BJ (cell line): ENCODE data around the gene RBPJ. TPM values are rescaled to one million over a fixed set of nuclear protein-coding genes. Genes with fewer than 3 reads are reported as not detected.

Experiments used
- CTCF ChIA-PET: fragments of 350-600 bp; formaldehyde crosslinking; extraction: SDS; loops from one replicate; lab custom pipeline; 2021; ENCODE audit warnings: antibody characterized with exemption, inconsistent platforms; lab: Yijun Ruan, JAX
- POLR2A ChIA-PET: fragments of 300-600 bp; sonication (Branson Sonifier 250); formaldehyde crosslinking; extraction: SDS; loops from one replicate; lab custom pipeline; 2021; ENCODE audit warnings: antibody characterized with exemption; lab: Charles Lee
- DNase-seq: peaks from one replicate; pipeline ENCODE4 v3.0.0-alpha.2; 2011; ENCODE audit warnings: low read depth
- H3K27me3 ChIP-seq: 2 replicates; pipeline ENCODE4 v1.6.0; 2011; ENCODE audit warnings: low read length; ENCODE audit not compliant: control insufficient read depth, insufficient read depth
- H3K36me3 ChIP-seq: 2 replicates; pipeline ENCODE4 v1.5.1; 2011; ENCODE audit warnings: low read length; ENCODE audit not compliant: control insufficient read depth, insufficient read depth
- H3K4me3 ChIP-seq: 2 replicates; pipeline ENCODE4 v1.5.1; 2011; ENCODE audit warnings: low read depth, mild to moderate bottlenecking, control low read depth, low read length
- CTCF ChIP-seq: IDR thresholded peaks from 2 replicates; pipeline ENCODE4 v1.5.1; 2011; ENCODE audit warnings: low read depth, mild to moderate bottlenecking, control low read depth, inconsistent platforms, low read length, moderate library complexity; ENCODE audit not compliant: insufficient read depth
- polyA plus RNA-seq: library from polyadenylated mRNA; depleted of rRNA; stranded (reverse); fragments of >200 nt; gene quantifications from 2 replicates; pipeline ENCODE4 v1.2.3, GENCODE V29; 2011

The RBPJ gene
- polyA plus RNA-seq, 1 experiment, result 31.6 TPM

GRCh38 chr4:26432419-26432818, 111.6 kb downstream of the RBPJ start:
- H3K4me3 ChIP-seq, result no peak overlapping the region
- peaks cover 4% of the 10 kb centered on the region for H3K36me3 ChIP-seq
- DNase-seq, result no peak
- TF ChIP-seq CTCF, result no peak
- no peaks in the 10 kb centered on the region for H3K27me3 ChIP-seq
- CTCF ChIA-PET, result interaction anchor here (0.6 to 1.0 kb wide), 4 partner anchors 17 to 444 kb away, joined by 3 to 4 read pairs (median 4); no protein-coding TSS in a partner anchor
- POLR2A ChIA-PET, result no interaction called here

- POLR2A ChIA-PET, result no interaction called here
- no peak for TF ChIP-seq CTCF
- H3K27me3 ChIP-seq, result no peaks in the 10 kb centered on the region
- DNase-seq, result no peak
- CTCF ChIA-PET, result interaction anchor here (0.9 to 1.9 kb wide), 3 partner anchors 24 to 445 kb away, joined by 3 to 4 read pairs (median 4); no protein-coding TSS in a partner anchor
- H3K36me3 ChIP-seq, result peaks cover 6% of the 10 kb centered on the region
- H3K4me3 ChIP-seq, result no peak overlapping the region
These were observed 112.7 kb downstream of the RBPJ start for GRCh38 chr4:26433556-26433955.

GRCh38 chr4:26434030-26434639, 113.3 kb downstream of the RBPJ start:
- ChIA-PET CTCF (interaction anchor here (1.2 to 1.9 kb wide), 2 partner anchors 23 to 287 kb away, joined by 3 to 4 read pairs; no protein-coding TSS in a partner anchor), POLR2A (no interaction called here)
- no peak for DNase-seq
- TF ChIP-seq CTCF, result no peak
- no peak overlapping the region for H3K4me3 ChIP-seq
- H3K36me3 ChIP-seq, result peaks cover 6% of the 10 kb centered on the region
- no peaks in the 10 kb centered on the region for H3K27me3 ChIP-seq

GRCh38 chr4:26441102-26441501, 120.3 kb downstream of the RBPJ start:
- POLR2A ChIA-PET, result no interaction called here
- Histone ChIP-seq H3K36me3 (0 out of 2 replicates have a peak, but pooled peaks cover 1% of the 10 kb centered on the region), H3K27me3 (no peaks in the 10 kb centered on the region), H3K4me3 (no peak overlapping the region)
- CTCF ChIA-PET, result no interaction called here
- DNase-seq, result no peak
- no peak for TF ChIP-seq CTCF

- ChIA-PET POLR2A (no interaction called here), CTCF (no interaction called here)
- TF ChIP-seq CTCF, result no peak
- 0 out of 2 replicates have a peak, but pooled peaks cover 1% of the 10 kb centered on the region for H3K36me3 ChIP-seq
- no peaks in the 10 kb centered on the region for H3K27me3 ChIP-seq
- DNase-seq, result no peak
- H3K4me3 ChIP-seq, result no peak overlapping the region
These were observed 121.0 kb downstream of the RBPJ start for GRCh38 chr4:26441771-26442170.
